Measurements from ENCODE around the gene GLOD5.
"Not testable (repeated sequence)": the region's sequence is repeated elsewhere in the genome, so short reads cannot be mapped to it uniquely, and the experiment has no call there.

The GLOD5 gene

GRCh38 chrX:48792219-48792618, 30.7 kb downstream of the GLOD5 start:
- DNase-seq (ENCODE audit: low read depth in 4 of 4, low spot score in 1 of 4), result no peak

GRCh38 chrX:48793935-48794334, 32.4 kb downstream of the GLOD5 start:
- no peak for DNase-seq (ENCODE audit: low read depth in 4 of 4, low spot score in 1 of 4)

DNA sequence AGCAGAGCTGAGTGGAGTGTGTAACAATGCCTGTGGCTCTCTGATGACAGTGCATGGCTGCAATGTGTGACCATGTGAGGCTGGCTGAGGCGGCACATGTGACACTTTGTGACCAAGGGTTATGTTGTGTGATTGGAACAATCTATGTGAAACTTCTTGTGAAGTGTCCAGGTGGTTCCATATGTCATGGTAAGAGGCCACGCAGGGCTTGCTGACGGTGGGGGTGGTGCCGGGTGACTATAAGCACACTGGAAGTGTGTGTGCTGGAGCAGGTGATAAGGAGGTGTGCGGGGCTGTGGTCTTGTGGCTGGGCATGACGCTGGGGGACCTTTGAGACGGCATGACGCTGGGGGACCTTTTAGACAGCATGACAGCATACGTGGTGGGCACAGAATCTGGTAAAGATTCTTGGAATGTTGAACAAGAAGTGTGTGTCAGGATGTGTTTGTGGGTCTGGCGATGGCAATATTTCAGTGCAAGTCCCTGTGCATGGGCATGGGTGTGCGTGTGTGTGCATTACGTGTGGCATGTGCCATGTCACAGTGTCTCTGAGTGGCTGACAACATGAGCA, 32.9 kb downstream of the GLOD5 start:
- DNase-seq (ENCODE audit: low read depth in 4 of 4, low spot score in 1 of 4), result no peak

GRCh38 chrX:48794911-48795515, 33.5 kb downstream of the GLOD5 start:
- DNase-seq (ENCODE audit: low read depth in 4 of 4, low spot score in 1 of 4), result no peak

DNA sequence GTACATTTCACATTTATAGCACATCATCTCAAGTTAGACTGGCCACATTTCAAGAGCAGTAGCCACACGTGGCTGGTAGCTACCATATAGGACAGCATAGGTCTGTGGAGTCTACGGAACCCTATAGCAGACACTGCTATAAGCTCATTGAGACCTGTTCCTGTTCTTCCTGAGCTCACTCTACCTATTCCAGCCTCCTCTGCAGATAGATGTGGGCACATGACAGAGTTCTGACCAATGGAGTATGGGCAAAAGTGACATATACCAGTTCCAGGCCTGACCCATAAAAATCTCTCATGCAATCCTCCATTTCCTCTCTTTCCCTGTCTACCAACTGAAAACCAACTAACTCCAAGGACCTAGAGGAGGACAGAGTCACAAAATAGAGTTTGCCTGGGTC, 36.8 kb downstream of the GLOD5 start:
- no peak for DNase-seq (ENCODE audit: low read depth in 4 of 4, low spot score in 1 of 4)

GRCh38 chrX:48800574-48801279, 39.2 kb downstream of the GLOD5 start:
- no peak for DNase-seq (ENCODE audit: low read depth in 4 of 4, low spot score in 1 of 4)

DNA sequence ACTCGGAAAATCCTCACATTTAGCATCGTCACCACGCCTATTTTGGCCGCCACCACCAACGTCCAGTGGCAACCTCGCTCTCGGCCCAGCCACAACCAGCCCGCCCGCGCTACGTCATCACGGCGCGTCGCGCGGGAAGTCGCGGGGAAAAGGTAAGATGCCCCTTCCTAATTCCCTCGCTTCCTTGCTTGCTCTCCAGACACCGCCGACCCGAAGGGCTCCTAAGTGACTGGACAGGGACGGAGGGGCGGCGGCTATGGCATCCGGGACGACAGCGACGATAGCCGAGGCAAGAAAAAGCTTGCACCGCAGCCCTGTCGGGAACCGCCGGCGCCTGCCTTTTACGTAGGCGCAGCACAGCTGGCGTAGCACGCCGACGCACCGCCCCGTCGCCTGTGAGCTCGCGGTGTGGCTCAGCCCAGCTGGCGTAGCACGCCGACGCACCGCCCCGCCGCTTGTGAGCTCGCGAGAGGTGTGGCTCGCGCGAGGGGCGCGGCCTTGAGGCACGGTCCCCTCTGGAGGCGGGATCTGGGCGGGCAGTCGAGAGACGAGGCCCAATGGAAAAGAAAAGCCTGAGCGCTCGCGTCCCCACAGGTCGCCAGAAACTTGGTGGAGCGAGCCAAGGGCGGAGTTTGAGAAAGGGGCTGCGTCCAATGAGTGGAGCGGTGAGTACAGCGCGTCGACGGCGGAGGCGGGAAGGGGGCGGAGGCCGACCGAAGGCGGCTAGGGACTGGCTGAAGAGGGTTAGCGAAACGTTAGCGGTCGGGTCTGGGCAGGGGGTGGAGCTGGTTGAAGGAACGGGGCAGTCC, 39.9 kb downstream of the GLOD5 start, which contains the start of gene HDAC6:
Gene HDAC6, plus strand, starts transcription at position 788 of the 809 bp plus-strand sequence. CDS start 626 bp downstream, outside the sequence.
- peak; percentile 70 to 89 (median 78) for DNase-seq (ENCODE audit: low read depth in 4 of 4, low spot score in 1 of 4)

DNA sequence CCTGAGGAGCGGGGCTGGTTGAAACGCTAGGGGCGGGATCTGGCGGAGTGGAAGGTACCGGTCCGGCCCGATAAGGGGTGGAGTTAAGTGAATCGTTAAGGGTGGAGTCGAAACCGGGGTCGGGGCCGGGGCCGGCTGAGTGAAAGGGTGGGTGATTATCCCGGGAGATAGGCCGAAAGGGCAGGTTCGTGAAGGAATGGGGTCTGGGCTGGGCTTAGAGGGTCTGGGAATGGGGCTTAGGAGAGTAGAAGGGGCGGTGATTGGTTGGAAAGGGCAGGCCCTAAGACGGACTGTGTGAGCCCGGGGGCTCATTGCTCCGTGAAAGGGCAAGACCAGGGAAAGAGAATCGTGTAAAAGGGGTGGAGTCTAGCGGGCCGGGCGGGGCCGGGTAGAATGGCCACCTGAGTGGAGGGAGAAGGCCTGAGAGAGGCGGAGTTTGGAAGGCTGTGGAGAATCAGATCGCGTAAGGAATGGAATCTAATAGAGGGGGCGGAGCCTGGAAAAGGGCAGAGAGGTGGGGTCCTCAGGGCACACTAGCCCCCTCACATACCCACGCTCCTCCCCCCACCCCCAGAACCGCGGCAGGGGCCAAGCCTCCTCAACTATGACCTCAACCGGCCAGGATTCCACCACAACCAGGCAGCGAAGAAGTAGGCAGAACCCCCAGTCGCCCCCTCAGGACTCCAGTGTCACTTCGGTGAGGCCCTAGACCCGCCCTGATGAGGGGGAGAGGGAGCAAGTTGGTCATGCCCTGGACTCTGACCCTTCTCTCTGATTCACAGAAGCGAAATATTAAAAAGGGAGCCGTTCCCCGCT, 40.8 kb downstream of the GLOD5 start:
- peak in 3 of 4 experiments; percentile 30 to 66 (median 44) for DNase-seq (ENCODE audit: low read depth in 4 of 4, low spot score in 1 of 4)

DNA sequence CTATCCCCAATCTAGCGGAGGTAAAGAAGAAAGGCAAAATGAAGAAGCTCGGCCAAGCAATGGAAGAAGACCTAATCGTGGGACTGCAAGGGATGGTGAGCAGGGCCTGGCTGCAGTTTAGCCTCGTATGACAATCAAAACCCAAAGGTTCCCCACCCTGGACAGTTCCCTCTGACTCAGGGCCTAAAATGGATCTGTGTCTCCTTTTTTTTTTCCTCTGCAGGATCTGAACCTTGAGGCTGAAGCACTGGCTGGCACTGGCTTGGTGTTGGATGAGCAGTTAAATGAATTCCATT, 41.3 kb downstream of the GLOD5 start:
- no peak for DNase-seq (ENCODE audit: low read depth in 4 of 4, low spot score in 1 of 4)

- no peak for DNase-seq (ENCODE audit: low read depth in 4 of 4, low spot score in 1 of 4)
These were observed 44.5 kb downstream of the GLOD5 start for GRCh38 chrX:48806081-48806480.

DNA sequence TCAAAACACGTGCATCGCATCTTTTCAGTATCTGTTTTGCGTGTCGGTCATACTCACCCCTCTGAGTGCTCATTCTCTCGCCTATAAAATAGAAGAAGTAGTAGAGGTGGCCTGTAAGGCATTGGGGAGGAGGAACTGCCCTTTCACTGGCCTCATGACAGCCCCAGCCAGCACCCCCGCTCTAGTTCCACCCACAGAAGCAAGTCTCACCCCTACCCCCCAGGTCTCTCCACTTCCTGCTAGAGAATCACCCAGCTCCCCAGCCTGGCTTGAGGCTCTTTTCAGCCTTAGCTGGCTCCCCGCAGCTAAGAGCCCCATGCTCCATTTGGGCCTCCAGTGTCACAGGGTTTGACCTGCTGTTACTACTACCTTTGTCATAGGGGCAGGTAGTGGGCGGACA, 52.1 kb downstream of the GLOD5 start:
- DNase-seq (ENCODE audit: low read depth in 4 of 4, low spot score in 1 of 4), result no peak

DNA sequence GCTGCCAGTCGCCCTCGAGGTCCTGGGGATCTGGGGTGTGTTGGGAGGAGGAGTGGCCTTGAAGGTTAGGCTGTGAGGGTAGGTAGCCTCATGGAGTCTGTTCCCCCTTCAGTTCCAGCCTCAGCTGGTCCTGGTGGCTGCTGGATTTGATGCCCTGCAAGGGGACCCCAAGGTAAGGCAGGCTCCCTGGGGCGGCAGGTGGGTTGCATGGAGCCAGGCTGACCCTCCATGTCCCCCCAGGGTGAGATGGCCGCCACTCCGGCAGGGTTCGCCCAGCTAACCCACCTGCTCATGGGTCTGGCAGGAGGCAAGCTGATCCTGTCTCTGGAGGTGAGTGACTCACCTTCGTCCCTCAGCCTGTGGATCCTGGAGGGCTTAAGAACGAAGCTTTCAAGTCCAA, 53.2 kb downstream of the GLOD5 start:
- DNase-seq (ENCODE audit: low read depth in 4 of 4, low spot score in 1 of 4), result no peak

- no peak for DNase-seq (ENCODE audit: low read depth in 4 of 4, low spot score in 1 of 4)
These were observed 53.7 kb downstream of the GLOD5 start for GRCh38 chrX:48815266-48815665.

DNA sequence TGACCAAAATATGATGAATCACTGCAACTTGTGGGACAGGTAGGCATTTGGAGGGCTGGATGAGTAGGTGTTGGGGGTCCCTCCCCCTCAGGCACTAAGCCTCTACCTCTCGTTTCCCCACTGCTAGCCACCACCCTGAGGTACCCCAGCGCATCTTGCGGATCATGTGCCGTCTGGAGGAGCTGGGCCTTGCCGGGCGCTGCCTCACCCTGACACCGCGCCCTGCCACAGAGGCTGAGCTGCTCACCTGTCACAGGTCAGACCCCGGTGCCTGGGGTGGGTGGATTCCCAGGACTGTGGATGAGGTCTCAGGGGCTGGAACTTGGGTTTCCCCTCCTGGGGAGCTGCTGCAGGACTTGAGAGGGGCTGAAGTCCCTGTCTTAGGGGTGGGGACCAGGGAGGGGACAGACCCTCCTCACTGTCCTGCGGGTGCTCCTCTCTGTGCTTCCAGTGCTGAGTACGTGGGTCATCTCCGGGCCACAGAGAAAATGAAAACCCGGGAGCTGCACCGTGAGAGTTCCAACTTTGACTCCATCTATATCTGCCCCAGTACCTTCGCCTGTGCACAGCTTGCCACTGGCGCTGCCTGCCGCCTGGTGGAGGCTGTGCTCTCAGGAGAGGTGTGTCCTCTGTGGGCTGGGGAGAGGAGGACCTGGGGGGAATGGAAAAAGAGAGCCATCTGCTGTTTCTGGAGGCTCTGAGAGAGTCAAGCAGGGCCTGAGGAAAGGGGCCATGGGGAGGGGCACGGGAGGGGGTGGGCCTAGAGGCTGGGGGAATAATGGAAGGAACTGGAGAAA, 54.7 kb downstream of the GLOD5 start:
- no peak for DNase-seq (ENCODE audit: low read depth in 4 of 4, low spot score in 1 of 4)

DNA sequence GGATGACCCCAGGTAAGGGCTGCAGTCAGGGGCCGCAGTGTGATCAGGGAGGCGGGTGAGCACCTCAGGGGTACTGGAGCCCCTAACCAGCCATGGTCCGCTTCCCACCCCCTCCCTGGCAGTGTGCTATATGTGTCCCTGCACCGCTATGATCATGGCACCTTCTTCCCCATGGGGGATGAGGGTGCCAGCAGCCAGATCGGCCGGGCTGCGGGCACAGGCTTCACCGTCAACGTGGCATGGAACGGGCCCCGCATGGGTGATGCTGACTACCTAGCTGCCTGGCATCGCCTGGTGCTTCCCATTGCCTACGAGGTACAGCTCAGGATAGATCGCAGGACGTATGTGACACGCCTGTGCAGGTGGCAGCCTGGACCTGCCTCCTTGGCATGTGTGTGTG, 56.6 kb downstream of the GLOD5 start:
- no peak for DNase-seq (ENCODE audit: low read depth in 4 of 4, low spot score in 1 of 4)

DNA sequence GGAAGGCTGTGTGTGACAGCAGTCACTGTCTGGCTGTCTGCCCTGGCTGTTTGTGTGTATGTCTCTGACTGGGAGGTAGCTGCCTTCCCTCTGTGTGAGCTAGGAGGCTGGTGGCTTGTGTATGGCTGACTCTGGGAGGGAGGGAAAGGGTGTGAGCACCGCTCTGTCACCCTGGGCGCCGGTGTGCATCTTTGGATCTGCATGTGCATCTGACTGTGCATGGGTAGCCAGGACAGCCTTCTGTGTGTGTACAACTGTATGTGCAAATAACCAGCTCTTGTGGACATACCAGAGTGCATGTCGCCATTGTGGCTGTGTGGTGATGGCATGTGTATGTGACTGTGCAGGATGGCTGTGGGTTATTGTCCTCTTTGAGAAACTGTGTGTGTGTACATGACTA, 57.3 kb downstream of the GLOD5 start:
- no peak for DNase-seq (ENCODE audit: low read depth in 4 of 4, low spot score in 1 of 4)

GRCh38 chrX:48819394-48819793, 57.8 kb downstream of the GLOD5 start:
- DNase-seq (ENCODE audit: low read depth in 4 of 4, low spot score in 1 of 4), result not testable (repeated sequence)

DNA sequence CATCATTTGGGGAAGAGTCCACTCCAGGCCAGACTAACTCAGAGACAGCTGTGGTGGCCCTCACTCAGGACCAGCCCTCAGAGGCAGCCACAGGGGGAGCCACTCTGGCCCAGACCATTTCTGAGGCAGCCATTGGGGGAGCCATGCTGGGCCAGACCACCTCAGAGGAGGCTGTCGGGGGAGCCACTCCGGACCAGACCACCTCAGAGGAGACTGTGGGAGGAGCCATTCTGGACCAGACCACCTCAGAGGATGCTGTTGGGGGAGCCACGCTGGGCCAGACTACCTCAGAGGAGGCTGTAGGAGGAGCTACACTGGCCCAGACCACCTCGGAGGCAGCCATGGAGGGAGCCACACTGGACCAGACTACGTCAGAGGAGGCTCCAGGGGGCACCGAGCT, 61.5 kb downstream of the GLOD5 start:
- DNase-seq (ENCODE audit: low read depth in 4 of 4, low spot score in 1 of 4), result no peak
